Thoracic aorta (tissue), 2 donors: ENCODE data around the gene RGSL1. TPM values are rescaled to one million over a fixed set of nuclear protein-coding genes. Genes with fewer than 3 reads are reported as not detected.

Experiments used
- ATAC-seq: fragments of 150-250 bp; one replicate; pipeline ENCODE4 v1.8.0; 2017; ENCODE audit warnings: low read depth; ENCODE audit not compliant: insufficient number of reproducible peaks, low FRiP score
- DNase-seq: peaks from one replicate; pipeline ENCODE4 v3.0.0-alpha.2; 2020; ENCODE audit warnings: low spot score
- H3K27ac ChIP-seq, 2 donors: fragments of 200-600 bp; sonication (generic); 1 replicate in 1 of 2; 2 replicates in 1 of 2; pipeline ENCODE4 v1.5.1; 2016; ENCODE audit warnings: mild to moderate bottlenecking in 2 of 2, moderate library complexity in 2 of 2
- H3K27me3 ChIP-seq: fragments of 200-600 bp; sonication (generic); replicated peaks from 2 replicates; pipeline ENCODE4 v1.6.0; 2016; ENCODE audit warnings: mild to moderate bottlenecking; ENCODE audit not compliant: insufficient read depth
- H3K36me3 ChIP-seq: fragments of 200-600 bp; sonication (generic); one replicate; pipeline ENCODE4 v1.5.1; 2016
- H3K4me1 ChIP-seq, 2 donors: fragments of 200-600 bp; sonication (generic); 1 replicate in 1 of 2; 2 replicates in 1 of 2; pipeline versions ENCODE4 v1.5.1 to v1.6.0; 2016; ENCODE audit warnings: low read depth in 2 of 2, mild to moderate bottlenecking in 1 of 2; ENCODE audit not compliant: control insufficient read depth in 1 of 2
- H3K4me3 ChIP-seq: fragments of 200-600 bp; sonication (generic); 2 replicates; pipeline ENCODE4 v1.5.1; 2016; ENCODE audit warnings: mild to moderate bottlenecking
- H3K9me3 ChIP-seq: fragments of 200-600 bp; sonication (generic); 2 replicates; pipeline ENCODE4 v1.5.1; 2016
- CTCF ChIP-seq: fragments of 200-600 bp; sonication (generic); IDR thresholded peaks from one replicate; pipeline ENCODE4 v1.5.1; 2019; ENCODE audit warnings: antibody characterized with exemption
- total RNA-seq, 2 donors: library from RNA; depleted of rRNA; stranded (reverse); fragments of >200 nt; gene quantifications; one replicate each; pipeline versions ENCODE4 v1.1.0 to v1.2.3, GENCODE V29; 2016

The RGSL1 gene
- total RNA-seq, 2 donors from 2014 or later, result not detected

GRCh38 chr1:182599339-182599738 lies 149.4 kb downstream of the RGSL1 start:
- Histone ChIP-seq H3K4me3 (no peak overlapping the region), H3K4me1 (peaks cover 10 to 34% of the 10 kb centered on the region in 2 donors), H3K36me3 (no peaks in the 10 kb centered on the region), H3K27me3 (no peaks in the 10 kb centered on the region), H3K9me3 (no peaks in the 10 kb centered on the region), H3K27ac (no peak overlapping the region)
- ATAC-seq (no peak), DNase-seq (no peak)
- TF ChIP-seq CTCF, result peak; percentile 11

GRCh38 chr1:182600036-182600713 lies 150.2 kb downstream of the RGSL1 start:
- ATAC-seq (no peak), DNase-seq (no peak)
- no peak overlapping the region for H3K27ac ChIP-seq
- no peak overlapping the region for H3K4me3 ChIP-seq
- peaks cover 10 to 40% of the 10 kb centered on the region in 2 donors for H3K4me1 ChIP-seq
- no peaks in the 10 kb centered on the region for H3K36me3 ChIP-seq
- H3K9me3 ChIP-seq, result no peaks in the 10 kb centered on the region
- no peak for TF ChIP-seq CTCF
- H3K27me3 ChIP-seq, result no peaks in the 10 kb centered on the region

- ATAC-seq, result no peak
- TF ChIP-seq CTCF, result no peak
- no peak for DNase-seq
- Histone ChIP-seq H3K9me3 (no peaks in the 10 kb centered on the region), H3K27ac (no peak overlapping the region), H3K4me3 (no peak overlapping the region), H3K36me3 (no peaks in the 10 kb centered on the region), H3K27me3 (no peaks in the 10 kb centered on the region), H3K4me1 (peaks cover 10 to 38% of the 10 kb centered on the region in 2 donors)
Measured at GRCh38 chr1:182600745-182601415, 150.9 kb downstream of the RGSL1 start.

GRCh38 chr1:182601416-182601786 lies 151.5 kb downstream of the RGSL1 start:
- TF ChIP-seq CTCF, result peak; percentile 90
- H3K36me3 ChIP-seq, result no peaks in the 10 kb centered on the region
- no peak overlapping the region for H3K4me3 ChIP-seq
- peaks cover 10 to 34% of the 10 kb centered on the region in 2 donors for H3K4me1 ChIP-seq
- H3K27me3 ChIP-seq, result no peaks in the 10 kb centered on the region
- DNase-seq (no peak), ATAC-seq (peak; percentile 13)
- no peaks in the 10 kb centered on the region for H3K9me3 ChIP-seq
- no peak overlapping the region for H3K27ac ChIP-seq

- H3K4me3 ChIP-seq, result no peak overlapping the region
- H3K27me3 ChIP-seq, result no peaks in the 10 kb centered on the region
- H3K27ac ChIP-seq, result peak overlapping the region in 1 of 2 donors; percentile 13
- DNase-seq, result no peak
- TF ChIP-seq CTCF, result no peak
- no peaks in the 10 kb centered on the region for H3K36me3 ChIP-seq
- no peaks in the 10 kb centered on the region for H3K9me3 ChIP-seq
- H3K4me1 ChIP-seq, result peaks cover 10 to 34% of the 10 kb centered on the region in 2 donors
- no peak for ATAC-seq
Measured at GRCh38 chr1:182601913-182602312, 152.0 kb downstream of the RGSL1 start.
